GM12873 (cell line): Measurements from ENCODE around the gene SLC16A3.

Experiments used
- TF ChIP-seq, protein P1 (sequence below): IDR thresholded peaks from 2 replicates; pipeline ENCODE4 v1.5.1; 2012; ENCODE audit warnings: low read depth, mild to moderate bottlenecking, moderate library complexity, low read length, control low read depth; ENCODE audit not compliant: insufficient read depth; ENCODE audit errors: missing control alignments

The SLC16A3 gene

DNA sequence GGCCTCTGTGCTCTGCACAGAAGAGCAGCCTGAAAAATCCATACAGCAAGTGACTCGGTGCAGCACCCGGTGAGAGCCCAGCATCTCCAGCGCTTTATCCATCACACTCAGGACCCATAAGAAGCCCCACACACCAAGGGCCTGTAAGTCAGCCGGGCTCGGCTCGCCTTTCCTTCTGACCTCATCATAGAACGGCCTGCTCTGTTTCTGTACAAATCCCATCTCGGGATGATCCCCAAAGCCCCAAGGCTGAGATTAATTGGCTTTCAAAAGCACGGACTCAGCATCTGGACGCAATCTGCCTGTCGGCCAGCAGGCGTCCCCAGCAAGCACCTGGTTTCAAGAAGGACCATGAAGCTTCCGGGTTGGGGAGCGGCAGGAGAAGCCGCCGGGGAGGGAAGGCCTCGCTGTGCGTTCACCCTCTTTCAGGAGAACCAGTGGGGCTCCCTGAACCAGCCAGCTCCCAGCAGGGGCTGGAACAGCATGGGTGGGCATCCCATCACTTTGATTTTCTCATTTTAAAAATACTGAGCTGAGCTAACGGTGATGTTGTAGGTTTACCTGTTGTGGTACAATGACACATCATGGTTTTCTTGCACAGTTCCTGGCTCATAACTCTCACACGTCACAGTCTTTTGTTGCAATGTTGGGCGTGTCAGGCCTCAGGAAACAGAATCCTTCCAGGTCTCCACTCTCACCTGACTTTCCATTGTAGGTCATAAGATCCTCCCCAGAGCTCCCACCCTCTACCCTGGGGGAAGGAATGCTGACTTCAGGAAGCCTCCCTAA lies 22.9 kb upstream of the SLC16A3 start:
- TF ChIP-seq, protein P1, sequence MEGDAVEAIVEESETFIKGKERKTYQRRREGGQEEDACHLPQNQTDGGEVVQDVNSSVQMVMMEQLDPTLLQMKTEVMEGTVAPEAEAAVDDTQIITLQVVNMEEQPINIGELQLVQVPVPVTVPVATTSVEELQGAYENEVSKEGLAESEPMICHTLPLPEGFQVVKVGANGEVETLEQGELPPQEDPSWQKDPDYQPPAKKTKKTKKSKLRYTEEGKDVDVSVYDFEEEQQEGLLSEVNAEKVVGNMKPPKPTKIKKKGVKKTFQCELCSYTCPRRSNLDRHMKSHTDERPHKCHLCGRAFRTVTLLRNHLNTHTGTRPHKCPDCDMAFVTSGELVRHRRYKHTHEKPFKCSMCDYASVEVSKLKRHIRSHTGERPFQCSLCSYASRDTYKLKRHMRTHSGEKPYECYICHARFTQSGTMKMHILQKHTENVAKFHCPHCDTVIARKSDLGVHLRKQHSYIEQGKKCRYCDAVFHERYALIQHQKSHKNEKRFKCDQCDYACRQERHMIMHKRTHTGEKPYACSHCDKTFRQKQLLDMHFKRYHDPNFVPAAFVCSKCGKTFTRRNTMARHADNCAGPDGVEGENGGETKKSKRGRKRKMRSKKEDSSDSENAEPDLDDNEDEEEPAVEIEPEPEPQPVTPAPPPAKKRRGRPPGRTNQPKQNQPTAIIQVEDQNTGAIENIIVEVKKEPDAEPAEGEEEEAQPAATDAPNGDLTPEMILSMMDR = peak; percentile 95

GRCh38 chr17:82212331-82213250 lies 16.3 kb upstream of the SLC16A3 start, which contains the start of gene CCDC57:
CCDC57 (minus strand) TSS chr17:82212842; CDS start chr17:82201944, 10,898 bp downstream.
- TF ChIP-seq, protein P1 = no peak

DNA sequence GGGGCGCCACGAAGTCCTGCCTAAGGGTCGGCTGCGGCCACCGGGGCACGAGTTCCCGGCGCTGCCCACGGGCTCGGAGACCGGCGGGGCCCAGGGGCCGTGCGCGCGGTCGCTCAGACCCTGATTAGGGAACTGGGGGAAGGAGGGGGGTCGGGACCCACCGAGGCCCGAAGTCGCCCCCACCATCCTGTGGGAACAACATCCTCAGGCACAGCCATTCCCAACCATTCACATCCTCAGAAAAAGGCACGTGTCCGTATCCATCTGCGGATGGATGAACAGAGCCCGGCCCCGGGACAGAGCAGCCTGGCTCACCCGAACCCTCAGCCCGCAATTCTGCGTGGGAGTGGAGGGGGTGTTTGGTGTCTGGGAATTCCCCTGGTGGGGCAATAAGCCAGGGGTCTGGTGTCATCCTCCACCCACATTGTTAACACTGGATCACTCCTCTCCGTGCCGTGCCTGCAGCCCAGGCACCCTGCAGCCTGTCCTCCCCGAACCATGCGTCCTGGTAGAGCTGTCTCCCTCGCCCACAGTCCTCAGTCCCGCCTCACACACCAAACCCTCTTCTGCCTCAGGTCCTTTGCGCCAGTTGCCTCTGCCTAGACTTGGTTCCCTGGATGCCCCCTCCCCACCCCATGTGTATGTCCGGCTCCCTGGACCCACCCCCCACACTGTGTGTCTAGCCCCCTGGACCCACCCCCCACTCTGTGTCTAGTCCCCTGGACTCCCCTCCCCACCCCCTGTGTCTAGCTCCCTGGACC lies 15.4 kb upstream of the SLC16A3 start:
- TF ChIP-seq, protein P1 = no peak

DNA sequence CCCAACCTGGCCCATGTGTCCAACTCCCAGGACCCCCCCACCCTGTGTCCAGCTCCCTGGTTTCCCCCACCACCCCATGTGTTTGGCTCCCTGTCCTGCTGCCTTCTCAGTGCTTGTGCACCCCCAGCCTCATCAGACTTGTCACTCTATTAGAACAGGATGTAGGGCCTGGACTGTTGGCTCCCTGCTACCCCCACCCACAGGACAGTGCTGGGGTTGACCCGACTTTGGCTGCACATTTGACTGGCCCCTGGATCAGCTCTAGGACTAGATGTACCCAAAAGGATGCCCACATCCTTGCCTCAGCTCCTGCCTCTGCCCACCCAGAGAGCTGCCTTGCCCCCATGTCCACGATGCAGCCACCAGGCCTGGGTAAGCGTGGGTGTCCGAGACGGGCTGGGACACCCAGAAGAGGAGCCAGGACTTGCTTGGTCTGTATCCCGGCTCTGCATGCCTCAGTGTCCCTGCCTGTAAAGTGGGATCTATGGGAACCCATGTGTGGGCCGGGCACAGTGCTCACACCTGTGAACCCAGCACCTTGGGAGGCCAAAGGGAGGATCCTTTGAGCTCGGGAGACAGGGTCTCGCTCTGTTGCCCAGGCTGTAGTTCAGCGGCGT lies 14.7 kb upstream of the SLC16A3 start:
- TF ChIP-seq, protein P1 = no peak

DNA sequence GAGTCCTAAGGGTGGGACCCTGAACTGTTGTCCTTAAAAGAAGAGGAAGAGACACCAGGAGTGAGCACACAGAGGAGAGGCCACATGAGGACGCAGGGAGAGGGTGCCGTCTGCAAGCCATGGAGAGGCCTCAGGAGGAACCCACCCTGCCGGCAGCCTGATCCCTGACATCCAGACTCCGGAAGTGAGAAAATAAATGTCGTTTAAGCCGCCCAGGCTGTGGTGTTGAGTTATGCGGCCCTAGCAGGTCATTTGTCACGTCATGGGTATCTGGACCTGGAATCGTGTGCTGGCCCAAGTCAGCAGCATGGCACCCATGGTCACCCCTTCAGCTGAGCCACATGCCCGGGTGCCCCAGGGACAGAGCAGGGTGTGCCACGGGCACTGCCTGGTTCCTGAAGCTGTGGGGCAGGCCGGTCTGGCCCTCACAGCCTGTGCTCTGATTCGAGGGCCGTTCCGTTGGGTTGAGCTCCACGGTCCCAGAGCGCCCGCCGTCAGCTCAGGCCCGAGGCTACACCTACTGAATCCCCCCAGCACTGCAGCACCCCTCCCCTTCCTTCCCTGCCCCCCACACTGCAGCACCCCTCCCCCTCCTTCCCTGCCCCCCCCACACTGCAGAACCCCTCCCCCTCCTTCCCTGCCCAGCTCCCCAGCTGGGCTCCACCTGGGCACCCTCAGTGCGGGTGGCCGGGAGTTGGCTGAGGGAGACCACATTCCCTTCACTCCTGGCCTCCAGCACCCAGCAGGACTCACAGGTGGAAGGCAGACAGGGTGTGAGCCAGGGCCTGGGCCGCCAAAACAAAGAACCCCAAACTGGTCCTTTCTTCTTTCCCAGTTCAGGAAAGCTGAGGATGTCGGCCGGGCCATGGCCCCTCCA lies 13.5 kb upstream of the SLC16A3 start:
- TF ChIP-seq, protein P1 = no peak

DNA sequence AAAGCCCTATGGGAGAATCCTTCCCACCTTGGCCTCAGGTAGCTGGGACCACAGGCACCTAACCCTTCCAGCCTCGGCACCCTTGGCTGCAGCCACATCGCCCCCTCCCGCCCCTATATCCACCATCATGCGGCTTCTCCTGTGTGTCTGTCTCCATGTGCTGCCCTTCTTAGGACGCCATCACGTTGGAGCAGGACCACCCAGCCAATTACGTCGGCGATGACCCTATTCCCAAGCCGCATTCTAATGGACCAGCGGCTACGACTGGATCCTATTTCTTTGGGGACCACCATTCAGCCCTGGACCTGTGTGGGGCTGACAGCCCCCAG lies 12.9 kb upstream of the SLC16A3 start:
- TF ChIP-seq, protein P1 = no peak
